Measurements from ENCODE around the gene NR2C1. TPM values are rescaled to one million over a fixed set of nuclear protein-coding genes. Genes with fewer than 3 reads are reported as not detected.

Gene NR2C1
- total and polyA plus RNA-seq, 2 donors from 2014 or later: 26.6 to 31.1 TPM

DNA sequence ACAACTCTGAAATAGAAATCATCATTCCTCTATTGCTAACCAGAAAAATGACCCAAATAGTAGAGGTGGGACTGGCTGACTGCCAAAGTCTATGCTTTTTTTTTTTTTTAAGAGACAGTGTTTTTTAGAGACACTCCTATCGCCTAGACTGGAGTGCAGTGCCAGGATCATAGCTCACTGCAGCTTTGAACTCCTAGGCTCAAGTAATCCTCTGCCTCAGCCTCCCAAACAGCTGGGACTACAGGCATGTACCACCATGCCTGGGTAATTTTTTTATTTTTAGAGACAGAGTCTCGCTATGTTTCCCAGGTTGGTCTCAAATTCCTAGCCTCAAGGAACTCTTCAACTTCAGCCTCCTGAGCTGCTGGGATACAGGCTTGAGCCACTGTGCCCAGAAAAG lies 19.2 kb downstream of the NR2C1 start:
- Histone ChIP-seq H3K36me3 (ENCODE audit: control insufficient read depth in 2 of 3, insufficient read depth in 3 of 3, low read length in 3 of 3) (peaks cover 3 to 20% (median 12%) of the 10 kb centered on the region in 3 donors), H3K27me3 (ENCODE audit: control insufficient read depth, insufficient read depth, low read length) (no peaks in the 10 kb centered on the region), H3K27ac (ENCODE audit: low read depth in 2 of 2, low read length in 2 of 2) (no peak overlapping the region), H3K9ac (ENCODE audit: low read length in 3 of 3) (no peak overlapping the region), H3K4me3 (ENCODE audit: low read length in 3 of 3) (no peak overlapping the region), H3K4me1 (ENCODE audit: control insufficient read depth in 2 of 3, insufficient read depth in 2 of 3, low read depth in 1 of 3, low read length in 3 of 3) (no peaks in the 10 kb centered on the region), H3K9me3 (ENCODE audit: control insufficient read depth in 2 of 3, insufficient read depth in 1 of 3, low read length in 3 of 3) (no peaks in the 10 kb centered on the region)
- FAIRE-seq (no peak), DNase-seq (no peak)
- intact Hi-C loops (cut with DNase I): no loop called here
- TF ChIP-seq CTCF (IDR thresholded peaks at IDR 0.05; ENCODE audit: borderline replicate concordance, extremely low read depth, insufficient read depth): no peak

- no peak overlapping the region for H3K9ac ChIP-seq (ENCODE audit: low read length in 3 of 3)
- TF ChIP-seq CTCF (IDR thresholded peaks at IDR 0.05; ENCODE audit: borderline replicate concordance, extremely low read depth, insufficient read depth): no peak
- intact Hi-C loops (cut with DNase I): no loop called here
- no peak overlapping the region for H3K4me3 ChIP-seq (ENCODE audit: low read length in 3 of 3)
- FAIRE-seq (no peak), DNase-seq (no peak)
- peaks cover 5 to 17% (median 9%) of the 10 kb centered on the region in 3 donors for H3K36me3 ChIP-seq (ENCODE audit: control insufficient read depth in 2 of 3, insufficient read depth in 3 of 3, low read length in 3 of 3)
- no peak overlapping the region for H3K27ac ChIP-seq (ENCODE audit: low read depth in 2 of 2, low read length in 2 of 2)
- no peaks in the 10 kb centered on the region for H3K9me3 ChIP-seq (ENCODE audit: control insufficient read depth in 2 of 3, insufficient read depth in 1 of 3, low read length in 3 of 3)
- H3K27me3 ChIP-seq (ENCODE audit: control insufficient read depth, insufficient read depth, low read length): no peaks in the 10 kb centered on the region
- H3K4me1 ChIP-seq (ENCODE audit: control insufficient read depth in 2 of 3, insufficient read depth in 2 of 3, low read depth in 1 of 3, low read length in 3 of 3): no peaks in the 10 kb centered on the region
Observed at GRCh38 chr12:95051241-95051640, 22.2 kb downstream of the NR2C1 start.

DNA sequence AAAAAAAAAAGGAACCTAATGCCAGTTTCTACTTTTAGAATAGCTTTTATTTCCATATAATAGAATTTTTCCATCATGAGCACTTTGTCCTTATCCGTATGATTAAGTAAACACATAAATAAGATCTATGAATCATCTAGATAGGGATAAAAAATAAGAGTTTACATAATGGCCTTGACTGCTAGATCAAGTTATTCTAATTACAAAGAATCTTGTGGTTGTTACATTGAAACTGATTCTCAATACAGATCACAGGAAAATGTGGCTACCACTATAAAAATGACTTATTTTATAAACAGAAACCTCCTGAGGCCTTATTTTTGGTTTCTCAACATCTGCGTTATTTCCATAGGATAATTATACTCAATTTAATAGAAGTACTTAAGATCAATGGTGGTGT lies 35.5 kb downstream of the NR2C1 start:
- no peaks in the 10 kb centered on the region for H3K27me3 ChIP-seq (ENCODE audit: control insufficient read depth, insufficient read depth, low read length)
- intact Hi-C loops (cut with DNase I): no loop called here
- FAIRE-seq: no peak

More for the DNA sequence above, 35.5 kb downstream of the NR2C1 start:
- Histone ChIP-seq H3K9ac (ENCODE audit: low read length in 3 of 3) (no peak overlapping the region), H3K27ac (ENCODE audit: low read depth in 2 of 2, low read length in 2 of 2) (no peak overlapping the region), H3K4me1 (ENCODE audit: control insufficient read depth in 2 of 3, insufficient read depth in 2 of 3, low read depth in 1 of 3, low read length in 3 of 3) (no peaks in the 10 kb centered on the region), H3K9me3 (ENCODE audit: control insufficient read depth in 2 of 3, insufficient read depth in 1 of 3, low read length in 3 of 3) (no peaks in the 10 kb centered on the region), H3K4me3 (ENCODE audit: low read length in 3 of 3) (no peak overlapping the region), H3K36me3 (ENCODE audit: control insufficient read depth in 2 of 3, insufficient read depth in 3 of 3, low read length in 3 of 3) (peaks cover 2 to 24% (median 5%) of the 10 kb centered on the region in 3 donors)
- DNase-seq: no peak
- TF ChIP-seq CTCF (IDR thresholded peaks at IDR 0.05; ENCODE audit: borderline replicate concordance, extremely low read depth, insufficient read depth): no peak

Measured in kidney (tissue), 14 donors.